Psoas muscle (tissue), 8 donors: Measurements from ENCODE around the gene TUFM. TPM values are rescaled to one million over a fixed set of nuclear protein-coding genes. Genes with fewer than 3 reads are reported as not detected.
"Not testable (repeated sequence)": the region's sequence is repeated elsewhere in the genome, so short reads cannot be mapped to it uniquely, and the experiment has no call there.

Source experiments
- ATAC-seq, 4 donors: fragments of 200-7000 bp; cut with Tn5 transposase; one replicate each; pipeline ENCODE4 v1.9.1; 2020; ENCODE audit warnings: moderate library complexity in 3 of 4, mild to moderate bottlenecking in 2 of 4
- DNase-seq, 2 donors: peaks; one replicate each; pipeline ENCODE4 v3.0.0-alpha.2; 2020
- H3K27ac ChIP-seq: fragments of 200-600 bp; one replicate; pipeline ENCODE4 v1.8.0; 2022
- H3K27me3 ChIP-seq, 3 donors: fragments of 200-600 bp in 1 of 3; one replicate each; pipeline versions ENCODE4 v1.6.1 to v1.8.0; 2013 to 2022; ENCODE audit warnings: low read length in 2 of 3, mild to moderate bottlenecking in 2 of 3, moderate library complexity in 1 of 3; ENCODE audit not compliant: insufficient read depth in 3 of 3
- H3K36me3 ChIP-seq, 2 donors: fragments of 200-600 bp in 1 of 2; one replicate each; pipeline versions ENCODE4 v1.6.1 to v1.8.0; 2013 to 2022; ENCODE audit warnings: low read depth in 1 of 2, mild to moderate bottlenecking in 1 of 2, moderate library complexity in 1 of 2; ENCODE audit not compliant: insufficient read depth in 1 of 2
- H3K4me1 ChIP-seq: fragments of 200-600 bp; one replicate; pipeline ENCODE4 v1.8.0; 2022
- H3K4me3 ChIP-seq: fragments of 200-600 bp; one replicate; pipeline ENCODE4 v1.8.0; 2022; ENCODE audit warnings: mild to moderate bottlenecking
- H3K9me3 ChIP-seq: fragments of 200-600 bp; one replicate; pipeline ENCODE4 v1.8.0; 2022
- CTCF ChIP-seq: fragments of 200-600 bp; IDR thresholded peaks from one replicate; pipeline ENCODE4 v1.8.0; 2022; ENCODE audit warnings: antibody characterized with exemption
- WGBS, 3 donors: extraction: QIAGEN DNeasy Blood & Tissue Kit; methylation state at CpG; one replicate each; pipeline versions ENCODE4 v1.1.6 to v1.1.7; 2013; 5-methylcytosine and 5-hydroxymethylcytosine counted together
- intact Hi-C, 2 donors: fragments of 100-400 bp; cut with DNase I; formaldehyde crosslinking; loops; one replicate each; pipeline versions ENCODE4 v1.11.0 to v1.14.2; 2022
- polyA plus RNA-seq, 3 donors: library from polyadenylated mRNA; stranded (reverse); fragments of 200-250 nt; gene quantifications; one replicate each; pipeline ENCODE4 v1.2.3, GENCODE V29; 2013
- total RNA-seq, 4 donors: library from RNA; stranded (reverse); fragmentation: NEBNext Ultra II Directional in 2 of 4; extraction: Animal tissue kit (Norgen Biotek cat#: 25700) in 2 of 4; gene quantifications; one replicate each; pipeline versions ENCODE4 v1.2.1 to v1.2.4, GENCODE V29; 2021 to 2023
- donor health status: healthy with polysubstance abuse.
- donor health status: DM: no; HTN: no; CAD: no; lungs with moderate emphysema.
- donor health status: Bipolar disorder and iron deficiency.
- donor health status: healthy.
- donor health status: DM: yes; HTN: yes; CAD: no.
- donor health status: DM: no; HTN: no; CAD: no.
- donor health status: DM: no; HTN: no; CAD: no.
- donor health status: DM: yes; HTN: yes; CAD: no.

The TUFM gene
- total and polyA plus RNA-seq, 7 donors, result 155 to 355 (median 211) TPM

GRCh38 chr16:28882551-28883160, 36.5 kb upstream of the TUFM start:
- H3K27ac ChIP-seq, result peak overlapping the region; percentile 86
- ATAC-seq, result peak; percentile 50 to 70 (median 68)
- no peaks in the 10 kb centered on the region for H3K9me3 ChIP-seq
- peak; percentile 12 for TF ChIP-seq CTCF
- H3K36me3 ChIP-seq, result peaks cover 0 to 36% of the 10 kb centered on the region in 2 donors
- H3K27me3 ChIP-seq, result no peaks in the 10 kb centered on the region
- H3K4me1 ChIP-seq, result peaks cover 21% of the 10 kb centered on the region
- intact Hi-C loops, result no loop called here
- peak overlapping the region; percentile 51 for H3K4me3 ChIP-seq
- 15 to 21% (median 15%) methylated on average over 21 to 24 of the region's 24 CpGs for WGBS, 3 donors
- peak; percentile 59 to 94 for DNase-seq

DNA sequence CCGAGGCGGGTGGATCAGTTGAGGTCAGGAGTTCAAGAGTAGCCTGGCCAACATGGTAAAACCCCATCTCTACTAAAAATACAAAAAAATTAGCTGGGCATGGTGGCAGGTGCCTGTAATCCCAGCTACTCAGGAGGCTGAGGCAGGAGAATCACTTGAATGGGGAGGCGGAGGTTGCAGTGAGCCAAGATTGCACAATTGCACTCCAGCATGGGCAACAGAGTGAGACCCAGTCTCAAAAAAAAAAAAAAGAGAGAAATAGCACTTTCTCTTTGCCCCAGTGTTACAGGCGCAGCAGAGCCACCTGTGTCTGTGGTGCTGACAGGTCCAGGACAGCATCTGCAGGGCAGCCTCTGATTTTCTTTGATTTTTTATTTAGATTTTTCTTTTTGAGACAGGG, 35.4 kb upstream of the TUFM start:
- DNase-seq, intact Hi-C loops, H3K27me3 ChIP-seq, ATAC-seq, H3K9me3 ChIP-seq: not testable (repeated sequence)
- Histone ChIP-seq H3K36me3 (peaks cover 0 to 27% of the 10 kb centered on the region in 2 donors), H3K27ac (peak overlapping the region; percentile 86), H3K4me1 (peaks cover 26% of the 10 kb centered on the region), H3K4me3 (peak overlapping the region; percentile 83)
- 45 to 62% (median 55%) methylated on average over 4 of the region's 4 CpGs for WGBS, 3 donors

DNA sequence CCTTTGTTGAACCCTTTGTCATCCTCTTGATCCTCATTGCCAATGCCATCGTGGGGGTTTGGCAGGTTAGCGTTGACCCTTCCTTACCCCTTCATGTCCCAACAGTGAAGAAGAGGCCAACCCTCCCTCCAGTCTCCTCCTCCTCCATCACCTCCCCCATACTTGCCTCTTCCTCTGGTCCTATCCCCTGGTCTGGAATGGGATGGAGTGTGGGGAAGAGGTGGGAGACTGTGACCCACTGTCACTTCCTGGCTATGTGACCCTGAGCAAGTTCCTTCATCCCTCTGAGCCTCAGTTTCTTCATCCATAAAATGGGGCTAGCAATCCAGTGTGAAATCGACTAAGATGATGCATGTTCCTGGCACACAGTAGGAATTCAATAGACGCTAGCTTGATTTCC, 34.8 kb upstream of the TUFM start:
- DNase-seq (no peak), ATAC-seq (no peak)
- H3K9me3 ChIP-seq, result no peaks in the 10 kb centered on the region
- WGBS, 3 donors, result 35 to 61% (median 44%) methylated on average over 4 of the region's 4 CpGs
- no peaks in the 10 kb centered on the region for H3K27me3 ChIP-seq
- H3K27ac ChIP-seq, result peak overlapping the region; percentile 86
- no peak for TF ChIP-seq CTCF
- peaks cover 0 to 21% of the 10 kb centered on the region in 2 donors for H3K36me3 ChIP-seq
- peaks cover 32% of the 10 kb centered on the region for H3K4me1 ChIP-seq
- peak overlapping the region; percentile 83 for H3K4me3 ChIP-seq
- intact Hi-C loops, result no loop called here

GRCh38 chr16:28880589-28880915, 34.4 kb upstream of the TUFM start:
- Histone ChIP-seq H3K9me3 (no peaks in the 10 kb centered on the region), H3K36me3 (peaks cover 0 to 17% of the 10 kb centered on the region in 2 donors), H3K4me1 (peaks cover 37% of the 10 kb centered on the region), H3K4me3 (peak overlapping the region; percentile 83), H3K27me3 (no peaks in the 10 kb centered on the region), H3K27ac (peak overlapping the region; percentile 88)
- DNase-seq, result no peak
- no peak for ATAC-seq
- 4 to 8% (median 7%) methylated on average over 11 of the region's 11 CpGs for WGBS, 3 donors
- TF ChIP-seq CTCF, result no peak
- intact Hi-C loops, result no loop called here

DNA sequence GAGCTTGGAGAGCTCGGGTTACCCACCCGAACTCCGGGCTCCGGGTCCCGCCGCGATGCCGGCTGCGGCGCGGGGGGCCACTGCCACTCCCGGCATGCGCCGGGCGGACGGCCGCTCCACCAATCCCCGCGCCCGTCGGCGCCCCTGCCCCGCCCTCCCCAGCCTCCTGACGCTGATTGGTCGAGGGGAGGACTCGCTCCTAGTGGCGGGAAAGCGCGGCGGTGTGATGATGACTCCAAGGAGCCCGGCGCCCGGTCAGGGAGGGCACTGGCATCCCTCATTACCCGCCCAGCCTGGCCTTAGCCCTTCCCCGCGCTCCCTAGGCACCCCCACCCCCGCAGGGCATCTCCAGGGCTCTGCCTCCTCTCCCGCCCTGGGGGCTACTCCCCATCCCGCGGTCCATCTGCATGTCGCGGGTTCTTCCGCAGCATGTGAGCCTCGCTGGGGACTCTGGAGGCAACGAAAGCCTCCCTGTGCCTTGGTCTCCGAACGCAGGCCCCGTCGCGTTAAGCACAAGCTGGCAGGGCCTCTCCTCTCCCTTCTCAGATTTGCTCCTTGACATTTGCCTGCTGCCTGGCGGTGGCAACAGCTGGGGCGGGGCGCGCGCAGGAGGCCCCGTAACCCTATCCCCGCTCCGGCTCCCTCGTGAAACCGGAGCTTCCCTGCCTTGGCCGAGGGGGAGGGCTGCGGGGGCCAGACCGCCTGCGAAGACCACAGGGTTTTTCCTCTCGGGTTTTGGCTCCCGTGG, 33.9 kb upstream of the TUFM start:
- 0 to 1% (median 1%) methylated on average over 58 to 66 of the region's 66 CpGs for WGBS, 3 donors
- Histone ChIP-seq H3K9me3 (no peaks in the 10 kb centered on the region), H3K27me3 (no peaks in the 10 kb centered on the region), H3K4me3 (peak overlapping the region; percentile 83), H3K27ac (peak overlapping the region; percentile 88), H3K36me3 (peaks cover 0 to 13% of the 10 kb centered on the region in 2 donors), H3K4me1 (peaks cover 42% of the 10 kb centered on the region)
- peak; percentile 90 to 96 for DNase-seq
- TF ChIP-seq CTCF, result no peak
- ATAC-seq, result peak; percentile 58 to 81 (median 66)
- intact Hi-C loops, result no loop called here
